Measurements from ENCODE around the gene KCNE3. TPM values are rescaled to one million over a fixed set of nuclear protein-coding genes. Genes with fewer than 3 reads are reported as not detected.

Gene KCNE3
- total RNA-seq, 2 experiments from 2014 or later = not detected

DNA sequence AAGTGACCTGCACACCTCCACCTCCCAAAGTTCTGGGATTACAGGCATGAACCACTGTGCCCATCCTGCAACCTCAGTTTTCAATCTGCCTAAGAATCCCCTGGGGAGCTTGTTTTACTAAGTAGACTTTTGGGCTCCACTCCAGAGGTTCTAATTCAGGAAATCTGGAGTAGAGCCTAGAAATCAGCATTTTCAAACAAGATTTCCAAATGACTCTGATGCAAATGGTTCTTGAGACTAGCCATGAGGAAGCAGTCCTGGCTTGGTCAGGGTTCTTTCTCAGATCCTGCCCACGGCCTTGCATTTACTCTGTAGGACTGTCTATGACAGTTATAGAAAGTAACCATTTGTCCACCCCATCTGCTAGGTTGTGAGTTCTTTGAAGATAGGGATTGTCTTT, 1.6 kb upstream of the KCNE3 start:
- ATAC-seq (no peak), DNase-seq (no peak)
- ChIA-PET CTCF (no interaction called here), POLR2A (no interaction called here)
- Mint-ChIP-seq H3K27ac (no peak overlapping the region), H3K9me3 (ENCODE audit: insufficient read depth) (no peaks in the 10 kb centered on the region), H3K4me3 (no peak overlapping the region), H3K36me3 (ENCODE audit: low read depth) (no peaks in the 10 kb centered on the region), H3K27me3 (ENCODE audit: low read depth) (peaks cover 41% of the 10 kb centered on the region), H3K4me1 (ENCODE audit: low read depth) (peaks cover 3% of the 10 kb centered on the region)

DNA sequence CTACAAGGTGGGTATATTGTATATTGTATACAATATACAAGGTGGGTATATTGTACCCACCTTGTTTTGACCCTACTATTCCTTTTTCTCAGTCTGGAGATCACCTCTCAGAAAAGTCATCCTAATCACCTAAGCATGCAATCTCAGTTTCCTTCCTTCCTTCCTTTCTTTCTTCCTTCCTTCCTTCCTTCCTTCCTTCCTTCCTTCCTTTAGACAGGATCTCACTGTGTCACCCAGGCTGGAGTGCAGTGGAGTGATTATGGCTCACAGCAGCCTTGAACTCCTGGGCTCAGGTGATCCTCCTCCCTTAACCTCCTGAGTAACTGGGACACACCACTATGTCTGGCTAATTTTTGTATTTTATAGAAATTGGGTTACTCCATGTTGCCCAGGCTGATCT, 1.2 kb upstream of the KCNE3 start:
- POLR2A ChIA-PET = no interaction called here
- no peak overlapping the region for H3K27ac Mint-ChIP-seq
- no peak overlapping the region for H3K4me3 Mint-ChIP-seq
- H3K36me3 Mint-ChIP-seq (ENCODE audit: low read depth) = no peaks in the 10 kb centered on the region
- H3K4me1 Mint-ChIP-seq (ENCODE audit: low read depth) = peaks cover 3% of the 10 kb centered on the region
- ATAC-seq (no peak), DNase-seq (no peak)
- CTCF ChIA-PET = no interaction called here
- H3K27me3 Mint-ChIP-seq (ENCODE audit: low read depth) = peaks cover 44% of the 10 kb centered on the region
- no peaks in the 10 kb centered on the region for H3K9me3 Mint-ChIP-seq (ENCODE audit: insufficient read depth)

DNA sequence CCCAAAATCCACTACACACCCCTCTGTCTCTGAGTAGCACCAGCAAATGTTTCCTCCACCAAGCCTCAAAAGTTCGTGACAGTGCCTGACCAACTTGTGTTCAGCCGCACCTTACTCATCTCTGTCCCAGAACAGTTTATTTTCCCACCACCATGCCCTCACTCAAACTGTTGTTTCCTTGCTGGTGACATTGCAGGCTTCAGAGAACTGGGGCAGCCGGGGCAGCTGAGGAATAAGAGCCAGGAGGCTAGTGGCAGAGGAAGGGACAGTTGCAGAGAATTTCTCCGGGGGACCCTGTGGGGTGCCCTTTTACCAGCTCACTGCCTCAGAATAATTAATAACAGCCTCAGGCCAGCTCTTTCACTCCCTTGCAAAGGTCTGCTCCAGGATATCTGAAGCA, 709 bp upstream of the KCNE3 start:
- ATAC-seq (no peak), DNase-seq (no peak)
- Mint-ChIP-seq H3K4me1 (ENCODE audit: low read depth) (peaks cover 3% of the 10 kb centered on the region), H3K4me3 (no peak overlapping the region), H3K36me3 (ENCODE audit: low read depth) (no peaks in the 10 kb centered on the region), H3K27me3 (ENCODE audit: low read depth) (peaks cover 44% of the 10 kb centered on the region), H3K9me3 (ENCODE audit: insufficient read depth) (no peaks in the 10 kb centered on the region), H3K27ac (no peak overlapping the region)
- ChIA-PET POLR2A (no interaction called here), CTCF (no interaction called here)

DNA sequence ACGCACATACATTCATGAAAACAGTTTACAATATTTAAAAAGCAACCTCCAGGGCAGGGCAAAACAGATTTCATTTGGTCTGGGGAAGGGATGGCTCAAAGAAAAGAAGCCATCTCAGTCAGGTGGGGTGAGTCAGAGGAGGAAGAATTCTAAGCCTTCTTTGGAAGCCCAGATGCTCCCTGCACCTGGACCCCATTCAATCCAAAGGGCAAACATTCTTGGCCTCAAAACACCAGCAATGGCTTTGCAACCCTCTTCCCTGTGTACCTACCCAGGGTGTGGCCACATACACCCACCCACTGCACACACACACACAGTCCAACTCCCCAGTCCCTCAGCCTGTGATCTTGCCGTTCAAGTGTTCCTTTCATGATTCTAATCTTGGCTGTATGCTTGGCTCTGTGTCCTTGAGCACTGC, 2.0 kb downstream of the KCNE3 start:
- POLR2A ChIA-PET = no interaction called here
- Mint-ChIP-seq H3K4me3 (no peak overlapping the region), H3K27ac (no peak overlapping the region), H3K4me1 (ENCODE audit: low read depth) (peaks cover 3% of the 10 kb centered on the region), H3K27me3 (ENCODE audit: low read depth) (peaks cover 41% of the 10 kb centered on the region), H3K36me3 (ENCODE audit: low read depth) (no peaks in the 10 kb centered on the region), H3K9me3 (ENCODE audit: insufficient read depth) (no peaks in the 10 kb centered on the region)
- DNase-seq (no peak), ATAC-seq (no peak)
- CTCF ChIA-PET = no interaction called here

DNA sequence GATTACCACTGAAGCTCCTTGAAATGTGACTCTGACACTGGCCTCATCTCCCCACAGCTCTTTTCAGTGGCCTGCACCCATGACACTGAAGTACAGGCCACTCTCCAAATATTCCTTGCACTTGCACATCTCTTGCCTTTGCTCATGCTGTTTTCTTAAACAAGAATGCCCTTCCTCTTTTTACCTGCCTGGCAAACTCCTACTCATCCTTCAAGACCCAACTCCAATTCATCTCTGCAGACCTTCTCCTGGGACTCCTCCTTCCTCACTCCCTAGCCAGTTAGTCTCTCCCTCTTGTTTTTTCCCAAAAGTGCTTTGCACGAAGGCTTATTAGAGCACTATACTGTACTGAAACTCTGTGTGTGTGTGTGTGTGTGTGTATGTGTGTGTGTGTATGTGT, 2.6 kb downstream of the KCNE3 start:
- no peak overlapping the region for H3K4me3 Mint-ChIP-seq
- H3K4me1 Mint-ChIP-seq (ENCODE audit: low read depth) = peaks cover 3% of the 10 kb centered on the region
- H3K27me3 Mint-ChIP-seq (ENCODE audit: low read depth) = peaks cover 41% of the 10 kb centered on the region
- ATAC-seq (no peak), DNase-seq (no peak)
- no peaks in the 10 kb centered on the region for H3K9me3 Mint-ChIP-seq (ENCODE audit: insufficient read depth)
- ChIA-PET CTCF (interaction anchor here (3.4 to 3.6 kb wide), 2 partner anchors 12 to 15 kb away, joined by 16 to 20 read pairs; no protein-coding TSS in a partner anchor), POLR2A (interaction anchor here (1.0 kb wide), 1 partner anchor 24 kb away, joined by 3 read pairs; no protein-coding TSS in a partner anchor)
- no peak overlapping the region for H3K27ac Mint-ChIP-seq
- no peaks in the 10 kb centered on the region for H3K36me3 Mint-ChIP-seq (ENCODE audit: low read depth)

DNA sequence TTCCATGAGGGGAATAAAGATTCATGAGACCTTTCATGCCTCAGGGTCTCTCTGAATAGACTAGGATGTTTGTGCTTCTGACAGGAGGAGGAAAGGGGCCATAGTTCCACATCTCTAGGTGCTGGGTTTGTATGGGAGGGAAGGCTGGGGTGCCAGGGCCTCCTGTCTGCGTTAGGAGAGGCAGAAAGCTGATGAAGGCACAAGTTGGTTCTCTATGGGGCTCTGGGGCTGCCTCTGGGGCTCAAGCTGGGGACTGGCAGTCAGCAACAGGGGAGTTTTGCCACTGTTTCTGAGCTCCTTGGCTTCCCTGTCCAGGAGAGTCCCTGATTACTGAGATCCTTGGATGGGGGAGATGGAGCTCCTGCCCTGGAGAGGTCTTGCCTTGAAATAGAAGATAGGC, 4.1 kb downstream of the KCNE3 start:
- POLR2A ChIA-PET = interaction anchor here (0.6 kb wide), 1 partner anchor 497 kb away, joined by 5 read pairs; no protein-coding TSS in a partner anchor
- no peak for DNase-seq

DNA sequence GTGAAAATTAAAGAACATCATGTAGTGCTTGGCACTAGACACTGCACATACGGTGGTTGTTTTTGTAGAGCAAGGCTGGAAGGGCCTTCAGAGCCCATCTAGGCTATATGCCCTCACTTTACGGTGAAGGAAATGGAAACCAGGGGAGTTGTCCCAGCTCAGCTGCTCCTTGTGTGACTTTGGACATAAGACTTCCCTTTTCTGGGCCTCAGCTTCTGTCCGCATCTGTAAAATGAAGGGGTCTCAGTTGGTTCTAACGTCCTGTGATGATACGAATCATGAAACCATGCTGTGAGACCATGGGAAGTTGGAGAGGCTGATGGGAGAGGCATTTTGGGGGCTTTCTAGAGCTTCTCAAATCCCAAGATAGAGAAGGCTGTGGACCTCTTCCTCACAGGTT, 4.7 kb downstream of the KCNE3 start:
- H3K36me3 Mint-ChIP-seq (ENCODE audit: low read depth) = no peaks in the 10 kb centered on the region
- no peak overlapping the region for H3K4me3 Mint-ChIP-seq
- ChIA-PET POLR2A (no interaction called here), CTCF (interaction anchor here (0.8 to 3.6 kb wide), 5 partner anchors 10 to 277 kb away, joined by 3 to 20 read pairs (median 4); no protein-coding TSS in a partner anchor)
- no peaks in the 10 kb centered on the region for H3K9me3 Mint-ChIP-seq (ENCODE audit: insufficient read depth)
- no peak overlapping the region for H3K27ac Mint-ChIP-seq
- H3K4me1 Mint-ChIP-seq (ENCODE audit: low read depth) = peaks cover 2% of the 10 kb centered on the region
- H3K27me3 Mint-ChIP-seq (ENCODE audit: low read depth) = peaks cover 29% of the 10 kb centered on the region
- DNase-seq (no peak), ATAC-seq (no peak)

More for the DNA sequence above, 4.1 kb downstream of the KCNE3 start:
- Mint-ChIP-seq H3K4me3 (no peak overlapping the region), H3K9me3 (ENCODE audit: insufficient read depth) (no peaks in the 10 kb centered on the region), H3K4me1 (ENCODE audit: low read depth) (peaks cover 3% of the 10 kb centered on the region), H3K27ac (no peak overlapping the region), H3K27me3 (ENCODE audit: low read depth) (peaks cover 35% of the 10 kb centered on the region), H3K36me3 (ENCODE audit: low read depth) (no peaks in the 10 kb centered on the region)
- no peak for ATAC-seq
- CTCF ChIA-PET = interaction anchor here (0.6 to 3.6 kb wide), 3 partner anchors 11 to 149 kb away, joined by 3 to 20 read pairs (median 16); no protein-coding TSS in a partner anchor

DNA sequence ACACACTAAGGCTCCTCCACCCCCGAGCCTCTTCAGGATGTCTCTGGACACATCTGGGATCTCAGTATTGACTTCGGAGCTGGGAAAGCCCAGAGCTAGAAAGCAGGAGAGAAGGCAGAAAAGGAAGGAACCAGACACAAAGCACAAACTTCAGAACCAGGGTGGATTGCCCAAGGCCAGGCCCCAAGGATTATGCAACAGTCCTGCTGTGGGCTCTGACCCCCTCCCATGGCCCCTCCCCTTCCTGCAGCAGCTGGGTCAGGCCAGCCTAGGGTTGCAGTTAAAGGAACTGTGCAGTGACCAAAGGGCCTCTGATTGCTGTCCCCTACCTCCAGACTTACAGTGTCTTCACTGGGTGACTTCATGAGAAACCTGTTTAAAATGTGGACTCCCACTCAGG, 5.3 kb downstream of the KCNE3 start:
- H3K4me3 Mint-ChIP-seq = no peak overlapping the region
- H3K9me3 Mint-ChIP-seq (ENCODE audit: insufficient read depth) = no peaks in the 10 kb centered on the region
- ChIA-PET POLR2A (no interaction called here), CTCF (interaction anchor here (0.5 to 3.6 kb wide), 6 partner anchors 9 to 1365 kb away, joined by 3 to 20 read pairs (median 4); no protein-coding TSS in a partner anchor)
- no peak overlapping the region for H3K27ac Mint-ChIP-seq
- peaks cover 27% of the 10 kb centered on the region for H3K27me3 Mint-ChIP-seq (ENCODE audit: low read depth)
- no peak for DNase-seq
- no peak for ATAC-seq
- no peaks in the 10 kb centered on the region for H3K36me3 Mint-ChIP-seq (ENCODE audit: low read depth)
- H3K4me1 Mint-ChIP-seq (ENCODE audit: low read depth) = no peaks in the 10 kb centered on the region

DNA sequence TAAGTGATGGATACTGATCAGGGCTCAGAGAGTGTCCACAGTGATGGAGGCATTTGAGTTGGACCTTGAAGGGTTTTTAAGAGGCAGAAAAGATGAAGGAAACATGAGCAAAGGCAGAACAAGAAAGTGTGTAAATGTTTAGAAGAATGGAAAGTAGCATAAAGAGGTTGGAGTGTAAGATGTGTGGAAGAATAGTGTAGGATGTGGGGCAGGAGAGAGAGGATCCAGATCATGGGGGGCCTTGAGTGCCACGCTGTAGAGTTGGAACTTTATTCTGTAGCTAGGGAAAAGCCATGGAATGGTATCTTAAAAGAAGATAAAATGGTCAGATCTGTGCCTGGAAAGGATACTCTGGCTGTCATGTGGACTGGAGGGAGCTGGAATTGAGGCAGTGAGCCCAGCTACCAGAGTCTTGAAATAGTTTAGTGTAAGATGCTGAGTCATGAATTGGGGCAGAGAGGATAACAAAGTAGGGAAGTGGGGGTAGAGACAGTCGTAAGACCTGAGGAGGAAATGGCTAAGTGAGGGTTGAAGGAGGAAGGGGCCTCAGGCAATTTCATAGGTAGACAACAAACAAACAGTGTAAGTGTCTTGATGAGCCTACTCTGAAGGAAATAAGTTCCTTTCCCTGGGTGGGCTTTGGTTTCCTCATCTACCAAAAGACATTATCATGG, 6.7 kb downstream of the KCNE3 start:
- ATAC-seq = no peak
- no peak overlapping the region for H3K27ac Mint-ChIP-seq

DNA sequence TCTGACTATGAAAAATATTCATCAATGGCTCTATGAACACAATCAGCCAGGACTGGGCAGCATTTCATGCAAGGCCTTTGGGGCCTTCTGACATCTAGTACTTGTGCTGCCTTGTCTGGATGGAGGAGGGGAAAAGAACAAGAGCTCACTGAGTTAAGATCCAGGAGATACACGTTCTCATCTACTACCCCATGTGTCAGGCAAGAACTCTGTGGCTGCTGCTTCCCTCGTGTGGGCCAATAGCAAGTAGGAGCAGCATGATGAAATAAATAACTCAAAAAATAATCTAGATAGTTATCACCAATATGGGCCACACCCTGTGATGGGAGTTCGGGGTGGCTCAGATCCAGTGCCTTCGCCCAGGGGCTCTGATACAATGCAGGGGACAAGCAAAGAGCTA, 7.3 kb downstream of the KCNE3 start:
- H3K27me3 Mint-ChIP-seq (ENCODE audit: low read depth) = peaks cover 8% of the 10 kb centered on the region
- H3K9me3 Mint-ChIP-seq (ENCODE audit: insufficient read depth) = no peaks in the 10 kb centered on the region
- no peaks in the 10 kb centered on the region for H3K4me1 Mint-ChIP-seq (ENCODE audit: low read depth)
- CTCF ChIA-PET = interaction anchor here (0.6 to 1.1 kb wide), 2 partner anchors 10 to 111 kb away, joined by 3 read pairs; no protein-coding TSS in a partner anchor
- H3K27ac Mint-ChIP-seq = no peak overlapping the region
- POLR2A ChIA-PET = no interaction called here
- no peak for DNase-seq
- H3K4me3 Mint-ChIP-seq = no peak overlapping the region
- H3K36me3 Mint-ChIP-seq (ENCODE audit: low read depth) = no peaks in the 10 kb centered on the region
- ATAC-seq = no peak

More for the DNA sequence above, 6.7 kb downstream of the KCNE3 start:
- Mint-ChIP-seq H3K4me1 (ENCODE audit: low read depth) (no peaks in the 10 kb centered on the region), H3K36me3 (ENCODE audit: low read depth) (no peaks in the 10 kb centered on the region), H3K4me3 (no peak overlapping the region), H3K9me3 (ENCODE audit: insufficient read depth) (no peaks in the 10 kb centered on the region), H3K27me3 (ENCODE audit: low read depth) (peaks cover 13% of the 10 kb centered on the region)
- DNase-seq = no peak
- ChIA-PET POLR2A (no interaction called here), CTCF (interaction anchor here (0.6 to 1.1 kb wide), 2 partner anchors 11 to 111 kb away, joined by 3 read pairs; no protein-coding TSS in a partner anchor)

DNA sequence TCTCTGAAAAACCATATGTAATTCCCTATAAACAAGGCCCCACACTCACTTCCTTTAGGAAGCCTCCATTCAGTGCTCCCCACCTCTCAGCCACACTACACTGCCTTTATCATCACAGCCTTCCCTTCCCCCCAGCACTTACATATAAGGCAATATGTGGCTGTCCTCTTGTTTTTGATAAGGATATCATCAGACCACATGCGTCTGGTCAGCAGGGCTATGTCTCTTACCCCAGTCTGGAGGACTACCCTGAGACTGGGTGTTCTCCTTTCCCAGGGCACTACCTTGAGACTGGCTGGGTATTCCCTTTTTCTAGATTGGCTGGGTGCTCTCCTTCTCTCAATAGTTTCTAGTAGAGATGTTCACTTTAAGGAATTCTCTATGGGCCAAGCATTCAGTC, 7.8 kb downstream of the KCNE3 start:
- ATAC-seq (no peak), DNase-seq (no peak)
- ChIA-PET POLR2A (no interaction called here), CTCF (no interaction called here)
- Mint-ChIP-seq H3K4me3 (no peak overlapping the region), H3K4me1 (ENCODE audit: low read depth) (no peaks in the 10 kb centered on the region), H3K9me3 (ENCODE audit: insufficient read depth) (no peaks in the 10 kb centered on the region), H3K27ac (no peak overlapping the region), H3K27me3 (ENCODE audit: low read depth) (peaks cover 7% of the 10 kb centered on the region), H3K36me3 (ENCODE audit: low read depth) (no peaks in the 10 kb centered on the region)

DNA sequence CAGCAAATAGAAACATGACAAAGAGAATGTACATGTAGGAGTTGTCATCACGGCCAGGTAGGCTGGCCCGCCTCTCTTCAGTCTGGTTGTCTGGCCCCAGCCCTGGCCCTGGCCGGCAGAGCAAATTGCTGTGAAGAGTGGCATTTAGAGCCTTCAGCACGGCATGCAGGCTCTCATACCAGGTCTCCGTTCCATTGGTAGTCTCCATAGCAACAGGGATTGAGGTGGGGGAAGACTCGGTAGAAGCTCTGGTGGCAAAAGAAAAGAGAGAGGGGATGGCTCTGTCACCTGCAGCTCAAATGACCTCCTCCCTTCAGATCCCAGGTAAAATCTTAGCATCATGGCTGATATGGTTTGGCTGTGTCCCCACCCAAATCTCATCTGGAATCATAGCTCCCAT, 10.0 kb downstream of the KCNE3 start:
- Mint-ChIP-seq H3K27ac (no peak overlapping the region), H3K9me3 (ENCODE audit: insufficient read depth) (no peaks in the 10 kb centered on the region), H3K27me3 (ENCODE audit: low read depth) (peaks cover 6% of the 10 kb centered on the region), H3K4me1 (ENCODE audit: low read depth) (no peaks in the 10 kb centered on the region), H3K4me3 (no peak overlapping the region), H3K36me3 (ENCODE audit: low read depth) (no peaks in the 10 kb centered on the region)
- no peak for ATAC-seq
- CTCF ChIA-PET = interaction anchor here (1.2 to 1.3 kb wide), 2 partner anchors 8 to 37 kb away, joined by 3 to 4 read pairs; no protein-coding TSS in a partner anchor
- no peak for DNase-seq
- POLR2A ChIA-PET = no interaction called here
